ENCODE data around the gene KLHL36. TPM values are rescaled to one million over a fixed set of nuclear protein-coding genes. Genes with fewer than 3 reads are reported as not detected.
A peak's percentile ranks its signal among the peaks of the same experiment; 100 is the strongest.
"Not testable (repeated sequence)": the region's sequence is repeated elsewhere in the genome, so short reads cannot be mapped to it uniquely, and the experiment has no call there.

Gene KLHL36
- total RNA-seq, 6 experiments from 2014 or later: 20.1 to 31.3 (median 21.9) TPM

- intact Hi-C loops (cut with DNase I): no loop called here
- H3K36me3 ChIP-seq: no peaks in the 10 kb centered on the region
- H3K27me3 ChIP-seq: no peaks in the 10 kb centered on the region
- peaks cover 0 to 2% (median 0%) of the 10 kb centered on the region in 4 donors for H3K4me1 ChIP-seq
- 64% methylated on average over 8 of the region's 8 CpGs for WGBS (ENCODE audit: insufficient coverage, low coverage, low lambda C conversion rate, missing lambda C conversion rate)
- TF ChIP-seq POLR2A (IDR thresholded peaks at IDR 0.05) (no peak), CTCF (IDR thresholded peaks at IDR 0.05) (no peak)
- H3K27ac ChIP-seq: no peak overlapping the region
- DNase-seq: no peak
- no peak overlapping the region for H3K4me3 ChIP-seq
- no peaks in the 10 kb centered on the region for H3K9me3 ChIP-seq
- no peak for ATAC-seq
Measured at GRCh38 chr16:84689111-84689510, 40.8 kb downstream of the KLHL36 start.

GRCh38 chr16:84690088-84690819 lies 41.9 kb downstream of the KLHL36 start:
- Histone ChIP-seq H3K27ac (no peak overlapping the region), H3K27me3 (no peaks in the 10 kb centered on the region), H3K9me3 (no peaks in the 10 kb centered on the region), H3K36me3 (no peaks in the 10 kb centered on the region), H3K4me3 (no peak overlapping the region), H3K4me1 (peaks cover 0 to 2% (median 0%) of the 10 kb centered on the region in 4 donors)
- no peak for DNase-seq
- intact Hi-C loops (cut with DNase I): no loop called here
- WGBS (ENCODE audit: insufficient coverage, low coverage, low lambda C conversion rate, missing lambda C conversion rate): 78% methylated on average over 6 of the region's 6 CpGs
- ATAC-seq: no peak
- no peak for TF ChIP-seq POLR2A (IDR thresholded peaks at IDR 0.05)
- no peak for TF ChIP-seq CTCF (IDR thresholded peaks at IDR 0.05)

GRCh38 chr16:84692451-84693214 lies 44.3 kb downstream of the KLHL36 start:
- H3K4me1 ChIP-seq: peaks cover 0 to 2% (median 0%) of the 10 kb centered on the region in 4 donors
- DNase-seq (no peak), ATAC-seq (peak in 3 of 4 donors; percentile 21 to 36 (median 21))
- no peak overlapping the region for H3K4me3 ChIP-seq
- TF ChIP-seq POLR2A (IDR thresholded peaks at IDR 0.05) (no peak), CTCF (IDR thresholded peaks at IDR 0.05) (no peak)
- intact Hi-C loops (cut with DNase I): no loop called here
- no peaks in the 10 kb centered on the region for H3K9me3 ChIP-seq
- no peaks in the 10 kb centered on the region for H3K27me3 ChIP-seq
- no peaks in the 10 kb centered on the region for H3K36me3 ChIP-seq
- WGBS (ENCODE audit: insufficient coverage, low coverage, low lambda C conversion rate, missing lambda C conversion rate): 55% methylated on average over 6 of the region's 6 CpGs
- H3K27ac ChIP-seq: no peak overlapping the region

GRCh38 chr16:84693869-84694268 lies 45.6 kb downstream of the KLHL36 start:
- H3K4me3 ChIP-seq; H3K27me3 ChIP-seq; H3K4me1 ChIP-seq; ATAC-seq; intact Hi-C loops (cut with DNase I); H3K9me3 ChIP-seq; DNase-seq; H3K27ac ChIP-seq; H3K36me3 ChIP-seq: not testable (repeated sequence)
- WGBS (ENCODE audit: insufficient coverage, low coverage, low lambda C conversion rate, missing lambda C conversion rate): 95% methylated on average over 10 of the region's 10 CpGs

- no peak for ATAC-seq
- Histone ChIP-seq H3K36me3 (no peaks in the 10 kb centered on the region), H3K27me3 (no peaks in the 10 kb centered on the region), H3K4me3 (no peak overlapping the region), H3K9me3 (no peaks in the 10 kb centered on the region), H3K27ac (no peak overlapping the region), H3K4me1 (peaks cover 0 to 8% (median 0%) of the 10 kb centered on the region in 4 donors)
- no peak for DNase-seq
- no peak for TF ChIP-seq CTCF (IDR thresholded peaks at IDR 0.05)
- TF ChIP-seq POLR2A (IDR thresholded peaks at IDR 0.05): no peak
- 79% methylated on average over 2 of the region's 2 CpGs for WGBS (ENCODE audit: insufficient coverage, low coverage, low lambda C conversion rate, missing lambda C conversion rate)
- intact Hi-C loops (cut with DNase I): no loop called here
Measured at GRCh38 chr16:84694980-84695379, 46.7 kb downstream of the KLHL36 start.

Measured in right lobe of liver (tissue), 6 donors.